Fibroblast of upper back skin (primary cell): Measurements from ENCODE around the gene RENBP.

ENCODE experiments used
- DNase-seq: peaks from one replicate; pipeline ENCODE4 v3.0.0-alpha.2; 2013

RENBP gene

GRCh38 chrX:153970357-153971123, 26.1 kb upstream of the RENBP start:
- peak; percentile 65 for DNase-seq

- DNase-seq, result no peak
These were observed 25.5 kb upstream of the RENBP start for GRCh38 chrX:153969904-153970356.

GRCh38 chrX:153969125-153969903, 24.9 kb upstream of the RENBP start:
- no peak for DNase-seq

- DNase-seq, result no peak
These were observed 24.3 kb upstream of the RENBP start for GRCh38 chrX:153968754-153969124.

GRCh38 chrX:153968255-153968654, 23.8 kb upstream of the RENBP start:
- no peak for DNase-seq

- DNase-seq, result no peak
These were observed 23.2 kb upstream of the RENBP start for GRCh38 chrX:153967536-153968224.

GRCh38 chrX:153966841-153967535, 22.5 kb upstream of the RENBP start:
- DNase-seq, result no peak

GRCh38 chrX:153966283-153966688, 21.8 kb upstream of the RENBP start:
- no peak for DNase-seq

GRCh38 chrX:153965406-153965805, 21.0 kb upstream of the RENBP start:
- DNase-seq, result no peak

GRCh38 chrX:153964105-153964504, 19.7 kb upstream of the RENBP start:
- no peak for DNase-seq

GRCh38 chrX:153963546-153963945, 19.1 kb upstream of the RENBP start:
- no peak for DNase-seq

GRCh38 chrX:153961292-153961691, 16.8 kb upstream of the RENBP start:
- DNase-seq, result no peak

GRCh38 chrX:153960786-153961185, 16.3 kb upstream of the RENBP start:
- DNase-seq, result no peak

GRCh38 chrX:153960077-153960476, 15.6 kb upstream of the RENBP start:
- no peak for DNase-seq

- DNase-seq, result no peak
These were observed 15.2 kb upstream of the RENBP start for GRCh38 chrX:153959649-153960048.

- no peak for DNase-seq
These were observed 14.2 kb upstream of the RENBP start for GRCh38 chrX:153958605-153959004.

- no peak for DNase-seq
These were observed 12.8 kb upstream of the RENBP start for GRCh38 chrX:153957224-153957623.

GRCh38 chrX:153956044-153956907, 11.8 kb upstream of the RENBP start:
- no peak for DNase-seq

GRCh38 chrX:153955228-153955732, 10.8 kb upstream of the RENBP start:
- no peak for DNase-seq

- DNase-seq, result no peak
These were observed 10.2 kb upstream of the RENBP start for GRCh38 chrX:153954558-153955227.

- DNase-seq, result no peak
These were observed 9.6 kb upstream of the RENBP start for GRCh38 chrX:153953892-153954557.
